HUES64 (cell line): Measurements from ENCODE around the gene SHROOM2.
"Not testable (repeated sequence)": the region's sequence is repeated elsewhere in the genome, so short reads cannot be mapped to it uniquely, and the experiment has no call there.

Source experiments
- H3K27ac ChIP-seq: 2 replicates; pipeline ENCODE4 v1.7.0; 2013; ENCODE audit warnings: low read depth, low read length, inconsistent platforms
- H3K27me3 ChIP-seq: 2 replicates; pipeline ENCODE4 v1.6.1; 2013; ENCODE audit warnings: mild to moderate bottlenecking, low read length; ENCODE audit not compliant: insufficient read depth
- H3K36me3 ChIP-seq: 2 replicates; pipeline ENCODE4 v1.6.1; 2013; ENCODE audit warnings: mild to moderate bottlenecking, low read length; ENCODE audit not compliant: insufficient read depth
- H3K4me1 ChIP-seq: 2 replicates; pipeline ENCODE4 v1.6.1; 2013; ENCODE audit warnings: mild to moderate bottlenecking, low read length, moderate library complexity; ENCODE audit not compliant: insufficient read depth
- H3K4me3 ChIP-seq: 2 replicates; pipeline ENCODE4 v1.5.1; 2013; ENCODE audit warnings: mild to moderate bottlenecking, low read length, moderate library complexity
- H3K9ac ChIP-seq: 2 replicates; pipeline ENCODE4 v1.6.1; 2013; ENCODE audit warnings: mild to moderate bottlenecking, low read depth, low read length
- H3K9me3 ChIP-seq: 2 replicates; pipeline ENCODE4 v1.6.1; 2013; ENCODE audit warnings: low read depth, low read length; ENCODE audit not compliant: insufficient read depth
- WGBS: fragments of 150-250, 120-280 bp; methylation state at CpG from one replicate; pipeline ENCODE4 v1.1.7; 2013; ENCODE audit warnings: missing lambda C conversion rate; 5-methylcytosine and 5-hydroxymethylcytosine counted together

Gene SHROOM2

DNA sequence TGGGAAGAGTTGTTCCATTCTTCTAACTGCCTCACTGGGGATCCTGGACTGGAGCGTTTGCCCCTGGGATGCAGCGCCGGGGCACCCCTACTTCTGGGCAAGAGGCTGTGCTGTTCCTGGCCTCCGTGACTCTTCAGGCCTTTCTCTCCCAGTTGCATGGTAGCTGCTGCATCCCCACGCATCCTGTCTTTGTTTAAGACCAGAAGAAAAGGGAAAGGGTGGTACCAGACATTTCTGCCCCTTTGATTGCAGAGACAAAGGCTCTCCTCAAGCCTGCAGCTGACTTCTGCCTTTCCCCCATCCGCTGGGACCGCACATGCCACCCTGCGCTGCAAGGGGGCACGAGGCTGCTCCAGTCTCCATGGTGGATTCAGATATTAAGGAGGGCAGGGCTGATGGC lies 70.4 kb downstream of the SHROOM2 start:
- Histone ChIP-seq H3K36me3 (no peaks in the 10 kb centered on the region), H3K4me1 (peaks cover 17% of the 10 kb centered on the region; the same call in 1 of the 2 replicates), H3K27ac (no peak overlapping the region), H3K4me3 (no peak overlapping the region), H3K9me3 (no peaks in the 10 kb centered on the region), H3K27me3 (no peaks in the 10 kb centered on the region), H3K9ac (no peak overlapping the region)
- WGBS = 95% methylated on average over 9 of the region's 9 CpGs

GRCh38 chrX:9857575-9858474 lies 71.6 kb downstream of the SHROOM2 start:
- Histone ChIP-seq H3K9ac (no peak overlapping the region), H3K27ac (no peak overlapping the region), H3K36me3 (no peaks in the 10 kb centered on the region), H3K9me3 (no peaks in the 10 kb centered on the region), H3K4me1 (peaks cover 17% of the 10 kb centered on the region; the same call in 1 of the 2 replicates), H3K27me3 (no peaks in the 10 kb centered on the region), H3K4me3 (no peak overlapping the region)
- 91% methylated on average over 21 of the region's 21 CpGs for WGBS

DNA sequence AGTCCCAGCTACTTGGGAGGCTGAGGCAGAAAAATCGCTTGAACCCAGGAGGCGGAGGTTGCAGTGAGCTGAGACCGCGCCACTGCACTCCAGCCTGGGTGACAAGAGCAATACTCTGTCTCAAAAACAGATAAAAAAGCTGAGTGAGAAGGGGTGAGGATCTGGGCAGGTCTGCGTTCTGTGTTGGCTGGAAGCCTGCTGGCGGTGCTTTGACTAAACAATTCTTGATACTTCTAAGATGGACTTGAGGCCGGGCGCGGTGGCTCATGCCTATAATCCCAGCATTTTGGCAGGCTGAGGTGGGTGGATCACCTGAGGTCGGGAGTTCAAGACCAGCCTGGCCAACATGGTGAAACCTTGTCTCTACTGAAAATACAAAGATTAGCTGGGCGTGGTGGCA lies 72.5 kb downstream of the SHROOM2 start:
- not testable (repeated sequence) for H3K36me3 ChIP-seq, H3K9me3 ChIP-seq, H3K9ac ChIP-seq, H3K27ac ChIP-seq, H3K27me3 ChIP-seq, H3K4me3 ChIP-seq
- 93% methylated on average over 11 of the region's 11 CpGs for WGBS
- peaks cover 17% of the 10 kb centered on the region; the same call in 1 of the 2 replicates for H3K4me1 ChIP-seq

DNA sequence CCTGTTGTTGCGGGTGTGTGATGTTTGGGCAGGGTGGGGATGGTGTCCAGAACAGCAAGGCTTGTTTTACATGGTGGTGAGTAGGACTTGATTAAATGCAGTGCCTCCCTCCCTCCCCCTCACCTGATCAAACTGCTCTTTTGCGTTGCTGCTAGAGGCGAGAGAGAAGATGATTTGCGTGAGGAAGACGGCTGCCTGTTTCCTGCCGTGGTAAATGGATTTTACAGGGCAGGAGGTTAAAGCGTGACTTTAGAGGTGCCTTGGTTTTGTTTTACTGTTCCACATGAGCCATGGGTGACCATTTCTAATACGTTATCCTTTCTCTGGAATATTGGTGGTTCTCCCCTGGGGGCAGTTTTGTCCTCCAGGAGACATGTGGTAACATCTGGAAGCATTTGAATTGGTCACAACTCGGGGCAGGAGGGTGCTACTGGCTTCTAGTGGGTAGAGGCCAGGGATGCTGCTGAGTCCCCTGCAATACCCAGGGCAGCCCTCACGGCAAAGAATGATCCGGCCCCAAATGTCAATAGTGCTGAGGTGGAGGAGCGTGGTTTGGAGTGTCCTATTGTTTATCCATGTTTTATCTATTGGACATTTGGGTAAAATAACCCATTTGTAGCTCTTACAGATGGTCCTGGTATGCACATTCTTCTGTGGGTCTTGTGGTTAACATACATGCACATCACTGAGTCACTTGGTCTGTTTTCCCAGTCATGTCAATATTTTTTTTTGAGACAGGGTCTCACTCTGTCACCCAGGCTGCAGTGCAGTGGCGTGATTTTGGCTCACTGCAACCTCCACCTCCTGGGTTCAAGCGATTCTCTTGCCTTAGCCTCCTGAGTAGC lies 73.7 kb downstream of the SHROOM2 start:
- Histone ChIP-seq H3K36me3 (no peaks in the 10 kb centered on the region), H3K27me3 (no peaks in the 10 kb centered on the region), H3K4me1 (0 out of 2 replicates have a peak, but pooled peaks cover 7% of the 10 kb centered on the region), H3K9me3 (no peaks in the 10 kb centered on the region), H3K27ac (no peak overlapping the region), H3K4me3 (no peak overlapping the region), H3K9ac (no peak overlapping the region)
- 86% methylated on average over 11 of the region's 14 CpGs for WGBS

- Histone ChIP-seq H3K27me3 (no peaks in the 10 kb centered on the region), H3K9ac (no peak overlapping the region), H3K4me1 (0 out of 2 replicates have a peak, but pooled peaks cover 5% of the 10 kb centered on the region), H3K27ac (no peak overlapping the region), H3K9me3 (no peaks in the 10 kb centered on the region), H3K4me3 (no peak overlapping the region), H3K36me3 (no peaks in the 10 kb centered on the region)
- no CpG with 5 or more reads among the region's 1 CpG for WGBS
Measured at GRCh38 chrX:9860826-9861225, 74.6 kb downstream of the SHROOM2 start.

DNA sequence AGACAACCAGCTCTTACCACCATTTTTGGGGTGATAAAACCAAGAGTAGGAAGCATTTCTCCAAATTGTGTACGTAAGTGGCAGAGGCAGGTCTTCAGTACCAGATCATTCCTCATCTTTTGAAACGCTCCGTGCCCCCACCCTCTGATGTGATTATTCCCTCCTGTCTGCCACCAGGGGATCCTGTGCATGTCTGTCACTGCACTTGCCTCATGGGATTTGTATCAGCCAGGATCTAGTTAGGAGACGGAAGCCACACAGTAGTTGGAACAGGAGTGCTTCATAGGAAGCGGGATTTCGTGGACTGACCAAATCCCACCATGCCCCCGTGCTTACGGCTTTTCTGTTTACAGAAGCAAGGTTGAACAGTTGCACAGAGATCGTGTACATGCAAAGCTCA lies 75.5 kb downstream of the SHROOM2 start:
- H3K9me3 ChIP-seq = no peaks in the 10 kb centered on the region
- no peak overlapping the region for H3K9ac ChIP-seq
- H3K27me3 ChIP-seq = no peaks in the 10 kb centered on the region
- 0 out of 2 replicates have a peak, but pooled peaks cover 3% of the 10 kb centered on the region for H3K4me1 ChIP-seq
- 93% methylated on average over 9 of the region's 9 CpGs for WGBS
- H3K36me3 ChIP-seq = no peaks in the 10 kb centered on the region
- H3K4me3 ChIP-seq = no peak overlapping the region
- H3K27ac ChIP-seq = no peak overlapping the region

DNA sequence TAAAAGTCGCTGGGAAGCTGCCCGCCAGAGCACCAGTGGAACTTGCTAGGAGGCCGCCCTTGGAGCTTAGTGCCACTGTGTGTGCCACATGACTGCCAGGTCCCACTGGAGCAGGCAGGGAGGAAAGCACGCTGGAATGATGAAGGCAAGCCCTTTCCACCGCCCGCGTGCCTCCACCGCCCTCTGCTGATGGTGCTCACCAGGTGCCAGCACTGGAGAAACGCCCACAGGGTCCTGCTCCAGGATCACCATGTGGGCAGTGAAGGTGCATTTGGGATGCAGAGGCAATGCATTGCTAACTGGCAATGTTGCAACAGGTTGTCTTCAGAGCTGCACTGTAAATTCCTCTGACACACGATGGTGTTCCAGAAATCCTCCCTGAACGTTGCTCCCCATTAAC lies 76.3 kb downstream of the SHROOM2 start:
- Histone ChIP-seq H3K4me3 (no peak overlapping the region), H3K27me3 (no peaks in the 10 kb centered on the region), H3K27ac (no peak overlapping the region), H3K9ac (no peak overlapping the region), H3K36me3 (no peaks in the 10 kb centered on the region), H3K4me1 (0 out of 2 replicates have a peak, but pooled peaks cover 3% of the 10 kb centered on the region), H3K9me3 (no peaks in the 10 kb centered on the region)
- 91% methylated on average over 11 of the region's 11 CpGs for WGBS

DNA sequence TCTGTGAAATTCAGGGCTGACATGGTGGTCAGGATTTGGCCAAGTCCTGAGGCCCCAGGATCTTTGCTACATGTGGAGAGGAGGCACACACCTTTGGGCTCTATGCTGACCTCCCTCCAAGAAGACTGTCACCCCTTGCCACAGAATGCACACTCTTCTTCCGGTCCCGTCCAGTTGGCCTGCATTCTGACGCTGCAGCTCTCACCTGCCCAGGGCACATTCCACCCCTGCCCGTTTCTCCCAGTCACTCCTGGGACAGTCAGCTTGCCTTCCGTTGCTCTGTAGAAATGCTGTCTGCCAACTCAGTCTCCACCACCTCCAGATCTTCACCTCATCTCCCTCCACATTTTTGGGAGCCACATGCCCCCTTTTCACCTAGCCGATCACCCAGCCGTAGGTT lies 76.7 kb downstream of the SHROOM2 start:
- no peaks in the 10 kb centered on the region for H3K36me3 ChIP-seq
- H3K9me3 ChIP-seq = no peaks in the 10 kb centered on the region
- no peak overlapping the region for H3K27ac ChIP-seq
- 98% methylated on average over 7 of the region's 7 CpGs for WGBS
- 0 out of 2 replicates have a peak, but pooled peaks cover 3% of the 10 kb centered on the region for H3K4me1 ChIP-seq
- H3K27me3 ChIP-seq = no peaks in the 10 kb centered on the region
- H3K4me3 ChIP-seq = no peak overlapping the region
- H3K9ac ChIP-seq = no peak overlapping the region

DNA sequence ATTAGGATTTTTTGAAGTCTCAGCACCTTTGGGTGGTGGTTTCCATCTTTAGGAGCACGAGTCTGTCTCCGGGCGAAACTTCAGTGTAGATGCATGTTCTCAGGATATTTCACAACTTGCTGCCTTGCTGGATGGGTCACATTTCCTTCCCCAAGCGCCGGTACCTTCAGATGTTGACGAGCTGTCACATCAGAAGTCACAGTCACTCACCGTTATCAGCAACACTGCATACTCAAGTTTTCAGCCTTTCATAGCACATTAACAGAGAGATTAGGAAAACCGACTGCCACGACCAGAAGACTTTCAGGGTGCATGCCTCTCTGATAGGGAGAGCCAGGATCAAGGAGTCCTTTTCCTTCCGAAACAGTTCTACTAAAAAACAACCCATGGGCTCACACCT lies 77.8 kb downstream of the SHROOM2 start:
- Histone ChIP-seq H3K27me3 (no peaks in the 10 kb centered on the region), H3K9me3 (no peaks in the 10 kb centered on the region), H3K36me3 (no peaks in the 10 kb centered on the region), H3K9ac (no peak overlapping the region), H3K27ac (no peak overlapping the region), H3K4me1 (0 out of 2 replicates have a peak, but pooled peaks cover 3% of the 10 kb centered on the region), H3K4me3 (no peak overlapping the region)
- 85% methylated on average over 9 of the region's 10 CpGs for WGBS

DNA sequence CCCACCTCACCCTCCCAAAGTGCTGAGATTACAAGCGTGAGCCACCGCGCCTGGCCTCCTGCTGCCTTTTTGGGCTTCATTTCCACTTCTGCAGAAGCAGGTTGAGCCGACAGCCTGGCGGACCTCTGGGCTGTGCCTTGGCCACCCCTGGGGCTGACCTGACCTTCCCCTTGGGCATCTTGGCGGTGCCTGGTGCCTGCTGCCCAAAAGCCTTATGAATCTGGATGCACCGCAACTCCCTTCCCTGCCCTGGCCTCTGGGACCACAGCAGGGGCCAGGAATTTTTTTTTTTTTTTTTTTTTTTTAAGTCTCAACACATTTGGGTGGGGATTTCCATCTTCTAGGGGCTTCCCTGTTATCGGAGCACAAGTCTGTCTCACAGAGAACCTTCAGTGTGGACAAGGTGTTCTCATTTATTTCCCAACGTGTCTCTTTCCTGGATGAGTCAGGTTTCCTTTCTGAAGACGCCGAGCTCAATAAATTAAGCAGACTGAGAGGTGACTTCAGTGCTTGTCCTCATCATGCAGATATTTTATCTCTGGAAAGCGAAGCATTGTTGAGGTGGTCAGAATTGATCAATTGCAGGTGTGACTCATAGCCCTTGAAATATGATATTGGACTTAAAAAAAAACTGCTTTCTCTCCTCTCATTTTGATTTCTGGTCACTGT lies 79.7 kb downstream of the SHROOM2 start:
- H3K27me3 ChIP-seq = no peaks in the 10 kb centered on the region
- WGBS = 83% methylated on average over 12 of the region's 12 CpGs
- no peak overlapping the region for H3K27ac ChIP-seq
- no peaks in the 10 kb centered on the region for H3K36me3 ChIP-seq
- H3K9me3 ChIP-seq = no peaks in the 10 kb centered on the region
- no peak overlapping the region for H3K9ac ChIP-seq
- H3K4me3 ChIP-seq = no peak overlapping the region
- peaks cover 3% of the 10 kb centered on the region; the same call in 1 of the 2 replicates for H3K4me1 ChIP-seq
